Testis (tissue), 3 donors: ENCODE results near the gene FMC1. TPM values are rescaled to one million over a fixed set of nuclear protein-coding genes. Genes with fewer than 3 reads are reported as not detected.
A peak's percentile ranks its signal among the peaks of the same experiment; 100 is the strongest.

Experiments
- DNase-seq: peaks from one replicate; pipeline ENCODE4 v3.0.0-alpha.2; 2019
- H3K27ac ChIP-seq, 2 donors: fragments of 200-600 bp; sonication (generic); one replicate each; pipeline ENCODE4 v1.5.1; 2019
- H3K27me3 ChIP-seq: fragments of 200-600 bp; sonication (generic); one replicate; pipeline ENCODE4 v1.5.1; 2019
- H3K36me3 ChIP-seq: fragments of 200-600 bp; sonication (generic); one replicate; pipeline ENCODE4 v1.5.1; 2017; ENCODE audit warnings: low read depth; ENCODE audit errors: missing control alignments
- H3K4me1 ChIP-seq: fragments of 200-600 bp; sonication (generic); one replicate; pipeline ENCODE4 v1.5.1; 2019
- H3K4me3 ChIP-seq, 2 donors: fragments of 200-600 bp; sonication (generic); one replicate each; pipeline ENCODE4 v1.5.1; 2017 to 2019
- H3K9me3 ChIP-seq: fragments of 200-600 bp; sonication (generic); one replicate; pipeline ENCODE4 v1.5.1; 2017
- POLR2A ChIP-seq: fragments of 450-650 bp; IDR thresholded peaks from one replicate; pipeline ENCODE4 v1.6.1; 2017; ENCODE audit warnings: antibody characterized with exemption, mild to moderate bottlenecking, moderate library complexity
- WGBS, 2 donors: methylation state at CpG; one replicate each; pipeline ENCODE4 v1.1.5; 2018; 5-methylcytosine and 5-hydroxymethylcytosine counted together
- intact Hi-C: fragments of 100-400 bp; cut with DNase I; formaldehyde crosslinking; loops from one replicate; pipeline ENCODE4 v1.15.1; 2023; ENCODE audit warnings: low total_unique reads
- polyA plus RNA-seq: library from polyadenylated mRNA; stranded (reverse); fragments of 350-450 nt; fragmentation: Illumina TruSeq; extraction: RNeasy Lipid Tissue Mini Kit (QIAGEN cat#74804); gene quantifications from one replicate; pipeline ENCODE4 v1.2.3, GENCODE V29; 2014; ENCODE audit warnings: low read depth, low replicate concordance; ENCODE audit not compliant: insufficient read depth
- total RNA-seq, 2 donors: library from RNA; depleted of rRNA; stranded (reverse); fragments of >200 nt; gene quantifications; one replicate each; pipeline ENCODE4 v1.2.3, GENCODE V29; 2016
- TF ChIP-seq, protein P1 (sequence below), 3 experiments: fragments of 450-650 bp in 2 of 3; fragments of 200-600 bp in 1 of 3; sonication (generic) in 1 of 3; IDR thresholded peaks; one replicate each; pipeline ENCODE4 v1.5.1; 2016 to 2019; ENCODE audit warnings: antibody characterized with exemption in 3 of 3, mild to moderate bottlenecking in 2 of 3, moderate library complexity in 1 of 3

FMC1 gene
- total and polyA plus RNA-seq, 3 donors from 2014 or later, result 46.1 to 234 (median 60.0) TPM

DNA sequence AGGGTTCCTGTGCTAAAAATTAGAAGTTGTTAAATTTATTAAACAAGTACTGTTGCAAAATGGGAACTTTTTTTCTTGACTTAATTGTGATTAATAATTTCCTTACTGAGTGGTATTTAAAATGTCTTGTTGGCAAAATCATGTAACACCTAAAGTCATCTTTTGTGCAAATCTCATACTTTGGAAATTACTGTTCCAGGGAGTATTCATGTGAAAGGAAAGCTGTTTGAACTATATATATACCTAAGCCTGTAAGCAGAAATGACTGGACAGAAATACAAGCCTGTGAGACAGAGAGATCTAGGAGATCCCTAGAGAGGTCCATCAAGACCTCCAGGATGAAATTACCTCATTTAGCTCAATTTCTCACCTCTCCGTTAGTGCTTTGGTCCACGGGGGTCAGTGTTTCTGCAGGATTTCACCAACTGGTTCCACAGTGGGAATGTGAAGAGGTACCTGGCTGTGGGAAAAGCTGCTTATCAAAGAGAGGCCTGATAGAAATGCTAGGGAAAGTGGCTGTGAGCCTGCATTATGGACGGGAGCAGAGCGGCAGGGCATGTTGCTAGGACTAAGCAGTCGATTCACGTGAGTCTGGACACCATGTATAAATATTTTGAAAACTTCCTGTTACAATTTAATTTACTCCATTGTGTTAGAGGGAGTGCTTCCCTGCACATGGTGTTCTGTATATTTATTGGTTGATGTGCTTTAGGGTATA lies 26.5 kb downstream of the FMC1 start:
- 56 to 58% methylated on average over 6 of the region's 6 CpGs for WGBS, 2 donors
- DNase-seq, result no peak
- H3K4me1 ChIP-seq, result peaks cover 65% of the 10 kb centered on the region

DNA sequence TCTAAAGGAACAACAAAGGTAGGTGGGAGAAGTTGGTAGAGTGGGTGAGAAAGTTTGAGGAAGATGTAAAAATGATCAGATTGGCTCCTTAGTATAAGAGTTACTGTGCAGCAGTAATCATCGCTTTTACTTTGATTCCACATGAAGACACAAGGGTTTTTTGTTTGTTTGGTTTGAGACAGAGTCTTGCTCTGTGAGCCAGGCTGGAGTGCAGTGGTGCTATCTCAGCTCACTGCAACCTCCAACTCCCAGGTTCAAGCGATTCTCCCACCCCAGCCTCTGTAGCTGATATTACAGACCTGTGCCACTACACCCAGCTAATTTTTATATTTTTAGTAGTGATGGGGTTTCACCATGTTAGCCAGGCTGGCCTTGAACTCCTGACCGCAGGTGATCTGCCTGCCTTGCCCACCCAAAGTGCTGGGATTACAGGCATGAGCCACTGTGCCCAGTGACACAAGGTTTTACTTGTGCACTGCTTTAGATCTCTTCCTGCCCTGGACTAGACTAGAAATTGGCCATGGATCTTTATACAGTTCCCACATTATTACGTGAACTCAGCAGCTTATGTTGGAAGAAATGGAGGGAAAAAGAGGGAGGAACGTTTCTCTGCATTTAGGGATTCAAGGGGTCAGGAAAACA lies 29.3 kb downstream of the FMC1 start:
- intact Hi-C loops, result no loop called here
- peaks cover 44% of the 10 kb centered on the region for H3K4me1 ChIP-seq

More for the DNA sequence above, 26.5 kb downstream of the FMC1 start:
- Histone ChIP-seq H3K4me3 (no peak overlapping the region), H3K27ac (peak overlapping the region in 1 of 2 donors; percentile 3), H3K9me3 (no peaks in the 10 kb centered on the region), H3K36me3 (no peaks in the 10 kb centered on the region), H3K27me3 (no peaks in the 10 kb centered on the region)
- TF ChIP-seq, protein P1, sequence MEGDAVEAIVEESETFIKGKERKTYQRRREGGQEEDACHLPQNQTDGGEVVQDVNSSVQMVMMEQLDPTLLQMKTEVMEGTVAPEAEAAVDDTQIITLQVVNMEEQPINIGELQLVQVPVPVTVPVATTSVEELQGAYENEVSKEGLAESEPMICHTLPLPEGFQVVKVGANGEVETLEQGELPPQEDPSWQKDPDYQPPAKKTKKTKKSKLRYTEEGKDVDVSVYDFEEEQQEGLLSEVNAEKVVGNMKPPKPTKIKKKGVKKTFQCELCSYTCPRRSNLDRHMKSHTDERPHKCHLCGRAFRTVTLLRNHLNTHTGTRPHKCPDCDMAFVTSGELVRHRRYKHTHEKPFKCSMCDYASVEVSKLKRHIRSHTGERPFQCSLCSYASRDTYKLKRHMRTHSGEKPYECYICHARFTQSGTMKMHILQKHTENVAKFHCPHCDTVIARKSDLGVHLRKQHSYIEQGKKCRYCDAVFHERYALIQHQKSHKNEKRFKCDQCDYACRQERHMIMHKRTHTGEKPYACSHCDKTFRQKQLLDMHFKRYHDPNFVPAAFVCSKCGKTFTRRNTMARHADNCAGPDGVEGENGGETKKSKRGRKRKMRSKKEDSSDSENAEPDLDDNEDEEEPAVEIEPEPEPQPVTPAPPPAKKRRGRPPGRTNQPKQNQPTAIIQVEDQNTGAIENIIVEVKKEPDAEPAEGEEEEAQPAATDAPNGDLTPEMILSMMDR (IDR thresholded peaks at IDR 0.05), result no peak
- no peak for TF ChIP-seq POLR2A
- intact Hi-C loops, result no loop called here

DNA sequence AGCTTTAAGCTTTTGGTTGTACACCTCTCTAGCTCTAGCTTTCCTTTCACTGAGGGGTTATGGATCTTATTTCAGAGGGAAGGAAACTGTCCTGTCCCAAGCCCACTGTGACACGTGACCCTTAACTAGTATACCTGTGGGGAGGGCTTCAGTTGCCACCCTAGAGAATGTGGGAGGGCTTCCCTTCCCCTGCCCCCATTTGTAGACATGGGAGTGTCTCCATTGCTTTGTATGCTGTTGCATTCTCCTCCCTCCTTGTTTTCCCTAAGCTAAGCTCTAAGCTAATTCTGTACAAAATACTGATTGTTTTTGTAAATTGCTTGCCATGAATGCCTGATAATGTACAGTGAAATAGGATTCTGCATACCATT lies 29.8 kb downstream of the FMC1 start:
- Histone ChIP-seq H3K27me3 (no peaks in the 10 kb centered on the region), H3K36me3 (no peaks in the 10 kb centered on the region), H3K4me3 (no peak overlapping the region), H3K4me1 (peaks cover 44% of the 10 kb centered on the region), H3K27ac (peak overlapping the region; percentile 3 to 67), H3K9me3 (no peaks in the 10 kb centered on the region)
- TF ChIP-seq, protein P1 (IDR thresholded peaks at IDR 0.05), result no peak
- no peak for TF ChIP-seq POLR2A
- intact Hi-C loops, result no loop called here
- WGBS, 2 donors, result 68 to 72% methylated on average over 1 of the region's 1 CpG
- no peak for DNase-seq

More for the DNA sequence above, 29.3 kb downstream of the FMC1 start:
- no peaks in the 10 kb centered on the region for H3K36me3 ChIP-seq
- H3K27ac ChIP-seq, result peak overlapping the region; percentile 3 to 67
- no peaks in the 10 kb centered on the region for H3K27me3 ChIP-seq
- TF ChIP-seq POLR2A, result no peak
- TF ChIP-seq, protein P1 (IDR thresholded peaks at IDR 0.05), result no peak
- 52 to 65% methylated on average over 5 of the region's 5 CpGs for WGBS, 2 donors
- H3K4me3 ChIP-seq, result no peak overlapping the region
- no peaks in the 10 kb centered on the region for H3K9me3 ChIP-seq
- DNase-seq, result peak; percentile 56

DNA sequence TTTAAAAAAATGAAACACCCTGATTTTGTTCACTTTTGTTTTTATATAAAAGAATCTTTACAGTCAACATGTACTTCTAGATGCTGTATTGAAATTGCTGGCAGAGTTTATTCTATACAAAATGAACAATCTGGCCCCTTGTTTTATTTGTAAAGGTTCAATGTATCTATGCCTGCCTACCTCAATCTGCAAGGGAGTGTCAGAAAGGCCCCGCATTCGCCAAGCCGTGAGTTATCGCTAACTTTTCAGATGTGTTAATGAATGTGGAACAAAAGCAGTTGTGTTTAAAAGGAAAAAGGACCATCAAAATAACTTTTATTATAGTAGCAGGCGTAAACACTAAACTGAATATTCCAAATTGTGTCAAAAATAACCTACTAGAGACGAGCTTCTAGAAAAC lies 33.1 kb downstream of the FMC1 start:
- no peak for DNase-seq
- H3K36me3 ChIP-seq, result no peaks in the 10 kb centered on the region
- H3K4me3 ChIP-seq, result no peak overlapping the region
- peak overlapping the region; percentile 17 to 26 for H3K27ac ChIP-seq
- no peaks in the 10 kb centered on the region for H3K27me3 ChIP-seq
- intact Hi-C loops, result no loop called here
- WGBS, 2 donors, result 74 to 78% methylated on average over 6 of the region's 6 CpGs
- H3K4me1 ChIP-seq, result peaks cover 29% of the 10 kb centered on the region
- no peaks in the 10 kb centered on the region for H3K9me3 ChIP-seq
- TF ChIP-seq POLR2A, result no peak
- TF ChIP-seq, protein P1 (IDR thresholded peaks at IDR 0.05), result no peak
